ENCODE measurements around the gene MAPK10. TPM values are rescaled to one million over a fixed set of nuclear protein-coding genes. Genes with fewer than 3 reads are reported as not detected.
"Not testable (repeated sequence)": the region's sequence is repeated elsewhere in the genome, so short reads cannot be mapped to it uniquely, and the experiment has no call there.

MAPK10 gene
- total RNA-seq, 1 donor from 2014 or later, result 3.4 TPM

GRCh38 chr4:86338989-86339388 is 20.9 kb downstream of the MAPK10 start:
- no peak overlapping the region for H3K4me3 ChIP-seq (ENCODE audit: low read depth, low read length)
- no peak for TF ChIP-seq CTCF (IDR thresholded peaks at IDR 0.05; ENCODE audit: insufficient read depth, low read length, severe bottlenecking)
- H3K36me3 ChIP-seq (ENCODE audit: control insufficient read depth, insufficient read depth, low read length), result no peaks in the 10 kb centered on the region
- DNase-seq (ENCODE audit: low read depth) (peak; percentile 90), FAIRE-seq (no peak)
- no peaks in the 10 kb centered on the region for H3K27me3 ChIP-seq (ENCODE audit: control insufficient read depth, insufficient read depth, low read length)

DNA sequence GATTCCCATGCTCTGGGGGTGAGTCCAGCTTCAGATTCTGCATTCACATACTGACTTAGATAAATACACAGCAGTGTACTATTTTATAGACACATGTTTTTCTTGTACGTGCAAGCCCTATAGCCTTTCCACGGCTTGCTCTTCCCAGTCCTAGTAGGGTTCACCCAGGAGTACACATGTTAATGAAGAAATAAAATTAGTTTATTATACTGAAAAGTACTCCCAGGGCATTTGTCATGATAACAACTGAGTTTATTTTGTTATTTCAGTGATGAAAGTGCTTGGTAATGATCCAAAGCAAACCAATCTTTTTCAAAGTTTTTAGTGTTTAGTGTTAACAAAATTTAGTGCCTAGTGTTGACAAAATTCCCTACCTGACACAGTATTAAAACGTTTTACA is 21.3 kb downstream of the MAPK10 start:
- FAIRE-seq (no peak), DNase-seq (ENCODE audit: low read depth) (no peak)
- H3K36me3 ChIP-seq (ENCODE audit: control insufficient read depth, insufficient read depth, low read length), result no peaks in the 10 kb centered on the region
- TF ChIP-seq CTCF (IDR thresholded peaks at IDR 0.05; ENCODE audit: insufficient read depth, low read length, severe bottlenecking), result no peak
- no peak overlapping the region for H3K4me3 ChIP-seq (ENCODE audit: low read depth, low read length)
- H3K27me3 ChIP-seq (ENCODE audit: control insufficient read depth, insufficient read depth, low read length), result no peaks in the 10 kb centered on the region

DNA sequence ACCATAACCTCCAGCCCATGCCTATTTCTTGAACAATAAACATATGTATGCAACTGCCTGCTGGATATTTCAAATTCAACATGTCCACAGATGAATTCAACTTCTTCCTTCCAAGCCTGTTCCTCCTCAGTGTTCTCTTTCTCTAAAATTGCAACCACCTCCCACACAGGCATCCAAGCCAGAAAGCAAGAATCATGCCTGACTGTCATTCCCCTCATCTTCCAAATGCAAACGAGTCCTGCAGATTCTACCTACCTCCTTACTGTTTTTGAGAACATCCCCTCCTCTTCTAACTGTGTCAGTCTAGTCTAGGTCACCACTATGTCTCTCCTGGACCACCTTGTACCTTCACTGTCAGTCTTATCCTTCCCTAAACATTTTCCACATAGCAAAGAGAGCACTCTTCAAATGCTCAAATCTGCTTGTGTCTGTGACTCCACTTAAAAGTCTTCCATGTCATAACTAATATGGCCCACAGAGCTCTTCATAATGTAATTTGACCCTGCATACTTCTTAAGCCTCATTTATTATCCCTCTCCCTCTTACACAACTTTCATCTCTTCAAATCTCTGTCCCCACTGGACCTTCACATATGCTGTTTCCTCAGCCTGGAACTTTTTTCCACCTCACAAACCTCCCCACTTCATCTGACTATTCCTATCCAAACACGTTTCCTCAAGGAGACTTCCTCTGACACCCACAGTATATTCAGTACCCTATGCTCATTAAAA is 25.7 kb downstream of the MAPK10 start:
- no peak for FAIRE-seq
- Histone ChIP-seq H3K27me3 (ENCODE audit: control insufficient read depth, insufficient read depth, low read length) (no peaks in the 10 kb centered on the region), H3K36me3 (ENCODE audit: control insufficient read depth, insufficient read depth, low read length) (no peaks in the 10 kb centered on the region), H3K4me3 (ENCODE audit: low read depth, low read length) (no peak overlapping the region)
- no peak for TF ChIP-seq CTCF (IDR thresholded peaks at IDR 0.05; ENCODE audit: insufficient read depth, low read length, severe bottlenecking)
- DNase-seq (ENCODE audit: low read depth), result no peak

- DNase-seq (ENCODE audit: low read depth) (no peak), FAIRE-seq (no peak)
- TF ChIP-seq CTCF (IDR thresholded peaks at IDR 0.05; ENCODE audit: insufficient read depth, low read length, severe bottlenecking), result no peak
- Histone ChIP-seq H3K4me3 (ENCODE audit: low read depth, low read length) (no peak overlapping the region), H3K36me3 (ENCODE audit: control insufficient read depth, insufficient read depth, low read length) (no peaks in the 10 kb centered on the region), H3K27me3 (ENCODE audit: control insufficient read depth, insufficient read depth, low read length) (no peaks in the 10 kb centered on the region)
Measured at GRCh38 chr4:86333236-86333635, 26.6 kb downstream of the MAPK10 start.

DNA sequence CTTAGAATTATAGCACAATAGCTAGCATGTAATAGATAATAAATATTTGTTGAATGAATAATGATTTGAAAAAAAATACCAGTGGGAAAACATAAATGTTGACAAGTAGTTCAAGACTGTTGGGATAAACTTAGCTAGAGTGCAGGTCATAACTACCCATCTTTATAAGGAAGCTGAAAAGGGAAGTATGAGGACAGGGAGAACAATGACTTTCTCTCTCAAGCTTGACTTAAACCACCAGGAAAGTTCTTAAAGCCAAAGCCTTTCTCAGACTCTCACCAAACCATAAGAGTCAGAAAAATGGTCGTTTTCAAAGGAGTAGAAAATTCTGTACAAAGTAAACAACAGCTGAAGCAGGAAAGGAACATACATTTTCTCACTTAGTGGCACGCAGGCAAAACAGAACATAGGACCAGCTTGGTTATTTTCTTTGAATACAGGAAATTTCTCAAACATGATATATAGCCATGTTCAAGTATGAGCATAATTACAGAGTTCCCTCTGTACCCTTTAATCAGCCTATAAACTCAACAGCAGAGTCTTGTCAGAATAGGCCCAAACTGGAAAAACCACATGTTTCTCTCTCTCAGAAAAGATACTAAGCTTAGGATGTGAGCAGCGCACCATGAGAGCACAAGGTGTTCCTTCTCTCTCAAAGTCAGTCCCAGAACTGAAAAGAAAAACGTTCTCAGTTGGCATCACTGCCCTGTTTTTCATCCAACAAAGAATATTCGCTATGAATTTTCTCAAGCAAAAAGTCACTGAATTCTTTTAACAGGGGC is 28.7 kb downstream of the MAPK10 start:
- no peaks in the 10 kb centered on the region for H3K27me3 ChIP-seq (ENCODE audit: control insufficient read depth, insufficient read depth, low read length)
- H3K36me3 ChIP-seq (ENCODE audit: control insufficient read depth, insufficient read depth, low read length), result no peaks in the 10 kb centered on the region
- FAIRE-seq (no peak), DNase-seq (ENCODE audit: low read depth) (no peak)
- no peak for TF ChIP-seq CTCF (IDR thresholded peaks at IDR 0.05; ENCODE audit: insufficient read depth, low read length, severe bottlenecking)
- no peak overlapping the region for H3K4me3 ChIP-seq (ENCODE audit: low read depth, low read length)

DNA sequence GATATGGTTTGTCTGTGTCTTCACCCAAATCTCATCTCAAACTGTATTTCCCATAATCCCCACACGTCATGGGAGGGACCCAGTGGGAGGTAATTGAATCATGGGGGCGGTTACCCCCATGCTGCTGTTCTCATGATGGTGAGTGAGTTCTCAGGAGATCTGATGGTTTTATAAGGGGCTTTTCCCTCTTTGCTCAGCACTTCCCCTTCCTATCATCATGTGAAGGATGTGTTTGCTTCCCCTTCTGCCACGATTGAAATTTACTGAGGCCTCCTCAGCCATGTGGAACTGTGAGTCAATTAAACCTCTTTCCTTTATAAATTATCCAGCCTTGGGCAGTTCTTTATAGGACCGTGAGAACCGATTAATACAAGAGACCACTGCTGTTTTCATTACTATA is 29.4 kb downstream of the MAPK10 start:
- FAIRE-seq; H3K4me3 ChIP-seq (ENCODE audit: low read depth, low read length); H3K27me3 ChIP-seq (ENCODE audit: control insufficient read depth, insufficient read depth, low read length); DNase-seq (ENCODE audit: low read depth); H3K36me3 ChIP-seq (ENCODE audit: control insufficient read depth, insufficient read depth, low read length): not testable (repeated sequence)

All from bronchial epithelial cell (primary cell).